ENCODE data around the gene MND1.

DNA sequence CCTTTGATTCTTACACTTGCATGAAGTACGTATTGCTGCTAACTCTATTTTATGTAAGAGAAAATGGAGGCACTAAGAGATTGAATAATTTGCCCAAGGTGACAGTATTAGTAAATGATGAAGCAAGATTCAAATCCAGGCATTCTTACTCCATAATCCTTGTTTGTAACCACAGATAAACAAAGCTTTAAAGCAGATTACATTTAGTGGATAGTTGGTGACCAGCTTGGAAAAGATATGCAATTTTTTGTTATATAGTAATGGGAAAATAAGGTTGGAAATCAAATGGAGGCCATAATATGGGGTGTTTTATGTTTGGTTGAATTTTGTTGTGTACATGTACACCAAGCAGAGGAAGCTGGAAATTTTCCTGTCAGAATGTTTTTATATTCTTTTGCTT is 30.8 kb downstream of the MND1 start:
- TF ChIP-seq POLR2A (IDR thresholded peaks at IDR 0.05; ENCODE audit: low read length) (no peak), GATA1 (IDR thresholded peaks at IDR 0.05; ENCODE audit: low read depth, low read length) (no peak)

Data from erythroblast (primary cell).